ENCODE results near the gene MIGA1. TPM values are rescaled to one million over a fixed set of nuclear protein-coding genes. Genes with fewer than 3 reads are reported as not detected.

The MIGA1 gene
- total and polyA plus RNA-seq, 9 of the 15 experiments (the other 6 are each of a cell fraction or from before 2014, with no cell fraction given), result 1.6 to 5.1 (median 2.9) TPM

DNA sequence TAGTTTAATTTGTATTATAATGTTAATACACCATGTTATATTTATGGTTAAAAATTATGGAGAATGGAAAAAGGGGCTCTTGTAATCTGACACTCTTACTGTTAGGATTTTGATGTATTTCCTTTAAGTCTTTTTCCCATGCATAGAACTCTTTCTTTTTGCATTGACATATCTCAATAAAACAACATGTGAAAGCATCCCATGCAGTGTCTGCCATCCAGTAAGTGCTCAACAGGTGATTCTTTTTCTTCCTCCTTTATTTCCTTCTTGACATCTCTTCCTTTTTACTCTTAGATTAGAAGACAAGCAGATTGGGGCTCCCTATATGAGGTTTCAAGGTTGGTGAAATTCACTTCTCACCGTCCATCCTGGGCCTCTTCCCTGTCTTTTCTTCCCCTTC is 111.8 kb downstream of the MIGA1 start (continued):
- TF ChIP-seq SRF (CRISPR knock-in tag; IDR thresholded peaks at IDR 0.05) (no peak), MTA1 (IDR thresholded peaks at IDR 0.05; ENCODE audit: borderline replicate concordance) (no peak)
- TF ChIP-seq, protein P1, sequence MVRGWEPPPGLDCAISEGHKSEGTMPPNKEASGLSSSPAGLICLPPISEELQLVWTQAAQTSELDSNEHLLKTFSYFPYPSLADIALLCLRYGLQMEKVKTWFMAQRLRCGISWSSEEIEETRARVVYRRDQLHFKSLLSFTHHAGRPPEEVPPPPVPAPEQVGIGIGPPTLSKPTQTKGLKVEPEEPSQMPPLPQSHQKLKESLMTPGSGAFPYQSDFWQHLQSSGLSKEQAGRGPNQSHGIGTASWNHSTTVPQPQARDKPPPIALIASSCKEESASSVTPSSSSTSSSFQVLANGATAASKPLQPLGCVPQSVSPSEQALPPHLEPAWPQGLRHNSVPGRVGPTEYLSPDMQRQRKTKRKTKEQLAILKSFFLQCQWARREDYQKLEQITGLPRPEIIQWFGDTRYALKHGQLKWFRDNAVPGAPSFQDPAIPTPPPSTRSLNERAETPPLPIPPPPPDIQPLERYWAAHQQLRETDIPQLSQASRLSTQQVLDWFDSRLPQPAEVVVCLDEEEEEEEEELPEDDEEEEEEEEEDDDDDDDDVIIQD (CRISPR knock-in tag; IDR thresholded peaks at IDR 0.05), result no peak

DNA sequence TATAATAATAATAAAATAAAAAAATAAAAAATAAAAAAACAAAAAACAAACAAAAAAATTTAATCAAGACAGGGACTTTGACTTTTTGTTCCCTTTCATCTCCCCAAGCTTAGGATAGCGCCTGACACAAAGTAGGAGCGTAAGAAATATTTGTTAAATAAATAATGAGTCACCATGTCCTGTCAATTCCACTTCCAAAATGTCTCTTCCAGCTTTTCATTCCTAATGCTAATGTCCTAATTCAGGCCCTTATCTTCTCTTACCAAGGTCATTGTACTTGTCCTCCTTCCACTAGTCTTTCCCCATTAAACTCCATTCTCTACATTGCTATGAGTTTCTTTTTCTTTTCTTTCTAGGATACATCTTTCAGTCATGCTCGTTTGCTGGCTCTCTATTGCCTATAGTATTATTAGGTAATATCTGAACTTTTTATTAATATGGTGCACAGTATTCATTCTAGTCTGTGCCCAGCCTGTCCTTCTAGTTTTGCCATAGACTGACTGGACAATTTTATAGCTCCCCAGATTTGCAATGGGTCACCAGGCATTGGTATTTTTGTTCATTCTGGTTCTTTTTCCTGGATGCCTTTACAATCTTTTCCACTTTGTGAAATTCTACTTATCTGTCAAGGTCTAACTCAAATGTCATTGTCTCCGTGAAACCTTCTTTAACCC is 120.3 kb downstream of the MIGA1 start:
- intact Hi-C loops (cut with micrococcal nuclease), result loop anchor here (2.0 to 10.0 kb wide), 5 partner anchors 75 to 752 kb away; partner anchors contain the start of gene ZZZ3
- FAIRE-seq (no peak), DNase-seq (ENCODE audit: extremely low read depth in 1 of 4, low spot score in 3 of 4) (no peak), ATAC-seq (no peak)
- Histone ChIP-seq H3K79me2 (ENCODE audit: control insufficient read depth, insufficient read depth, low read length) (no peaks in the 10 kb centered on the region), H3K4me1 (replicated peaks in 1 of 2; ENCODE audit: control insufficient read depth in 2 of 2, insufficient read depth in 2 of 2, low read length in 2 of 2) (no peaks in the 10 kb centered on the region), H3K9me3 (replicated peaks; ENCODE audit: control insufficient read depth, insufficient read depth, low read depth, low read length) (no peaks in the 10 kb centered on the region), H3K27ac (ENCODE audit: extremely low read depth, low read depth, low read length) (no peak overlapping the region), H3K36me3 (ENCODE audit: control insufficient read depth, insufficient read depth, low read length) (no peaks in the 10 kb centered on the region), H3K9me1 (ENCODE audit: control insufficient read depth, insufficient read depth, low read length) (no peaks in the 10 kb centered on the region), H2AFZ (ENCODE audit: low read depth, low read length) (no peak overlapping the region), H3K27me3 (ENCODE audit: control insufficient read depth in 2 of 2, insufficient read depth in 2 of 2, low read length in 2 of 2) (no peaks in the 10 kb centered on the region), H4K20me1 (replicated peaks; ENCODE audit: control insufficient read depth, insufficient read depth, low read length) (no peaks in the 10 kb centered on the region), H3K4me2 (ENCODE audit: insufficient read depth, low read length) (no peak overlapping the region), H3K4me3 (no peak overlapping the region), H3K9ac (ENCODE audit: insufficient read depth in 1 of 2, low read depth in 2 of 2, low read length in 2 of 2) (no peak overlapping the region)
- CTCF ChIA-PET (ENCODE audit: low intra/inter-chr PET ratio), result interaction anchor here (0.6 kb wide), 1 partner anchor 366 kb away, joined by 3 read pairs; no protein-coding TSS in a partner anchor
- no peak for TF ChIP-seq ZNF830 (CRISPR knock-in tag; IDR thresholded peaks at IDR 0.05)
- TF ChIP-seq ZBTB1 (CRISPR knock-in tag; IDR thresholded peaks at IDR 0.05; ENCODE audit: borderline replicate concordance, low read depth), result no peak
- TF ChIP-seq ZNF184 (CRISPR knock-in tag; IDR thresholded peaks at IDR 0.05), result no peak
- TF ChIP-seq, protein P2, sequence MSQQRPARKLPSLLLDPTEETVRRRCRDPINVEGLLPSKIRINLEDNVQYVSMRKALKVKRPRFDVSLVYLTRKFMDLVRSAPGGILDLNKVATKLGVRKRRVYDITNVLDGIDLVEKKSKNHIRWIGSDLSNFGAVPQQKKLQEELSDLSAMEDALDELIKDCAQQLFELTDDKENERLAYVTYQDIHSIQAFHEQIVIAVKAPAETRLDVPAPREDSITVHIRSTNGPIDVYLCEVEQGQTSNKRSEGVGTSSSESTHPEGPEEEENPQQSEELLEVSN (IDR thresholded peaks at IDR 0.05; ENCODE audit: borderline replicate concordance in 1 of 2, extremely low read depth in 1 of 2, insufficient read depth in 1 of 2, insufficient read length in 1 of 2, low read depth in 1 of 2, low read length in 1 of 2, poor library complexity in 1 of 2, severe bottlenecking in 1 of 2), result no peak
- TF ChIP-seq ZNF644 (tag; IDR thresholded peaks at IDR 0.05; ENCODE audit: low read depth), result no peak
- in situ Hi-C loops (cut with MboI), result loop anchor here (10.0 kb wide), 1 partner anchor 195 kb away; no protein-coding TSS in a partner anchor
- POLR2A ChIA-PET, result interaction anchor here (1.0 kb wide), 1 partner anchor 16 kb away, joined by 4 read pairs; no protein-coding TSS in a partner anchor
- BruUV-seq (replicated peaks), result no TSS peak
- WGBS (ENCODE audit: insufficient coverage, low coverage, missing lambda C conversion rate), result 31% methylated on average over 4 of the region's 4 CpGs

Measured in K562 (cell line).